Measurements from ENCODE around the gene EMILIN1. TPM values are rescaled to one million over a fixed set of nuclear protein-coding genes. Genes with fewer than 3 reads are reported as not detected.

Gene EMILIN1
- polyA plus RNA-seq, 2 donors, result 10.7 to 12.1 TPM

DNA sequence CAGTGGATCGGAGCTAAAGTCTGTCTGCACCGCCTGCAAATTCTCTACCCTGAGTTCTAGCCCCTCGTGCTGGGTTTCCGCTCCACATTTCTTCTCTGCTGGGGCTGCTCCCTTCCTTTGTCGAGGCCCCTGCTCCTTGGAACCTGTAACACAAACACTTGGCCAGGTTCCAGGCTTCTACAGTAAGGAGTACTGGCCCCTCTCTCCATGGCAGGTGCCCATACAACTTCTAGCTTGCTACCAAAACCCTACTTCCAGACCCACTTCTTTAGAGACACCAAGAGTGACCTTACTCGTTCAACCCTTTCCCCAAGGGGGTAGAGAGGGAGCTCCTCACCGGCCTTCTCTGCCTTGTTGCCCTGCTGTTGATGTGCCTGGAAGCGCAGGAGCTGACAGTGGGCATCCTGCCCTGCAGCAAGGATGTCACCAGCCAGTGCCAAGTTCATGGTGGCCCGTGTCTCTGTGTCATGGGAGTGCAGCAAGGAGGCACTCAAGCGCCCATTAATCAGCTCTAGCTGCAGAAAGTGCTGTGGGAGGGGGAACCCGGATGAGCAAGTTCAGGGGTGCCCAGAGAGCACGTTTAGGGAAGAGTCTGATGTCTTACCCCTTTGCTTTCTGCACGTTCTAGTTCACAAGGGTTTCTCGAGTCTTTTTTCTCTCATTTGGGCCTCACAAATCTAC is 54.9 kb downstream of the EMILIN1 start:
- Histone ChIP-seq H3K36me3 (ENCODE audit: control insufficient read depth in 2 of 2, insufficient read depth in 2 of 2, low read length in 1 of 2) (peaks cover 2 to 25% of the 10 kb centered on the region in 2 donors), H3K4me3 (ENCODE audit: low read depth in 1 of 2, low read length in 2 of 2) (peak overlapping the region; percentile 85 to 88), H3K4me1 (ENCODE audit: control insufficient read depth in 2 of 2, insufficient read depth in 2 of 2, low read length in 1 of 2) (peaks cover 2 to 8% of the 10 kb centered on the region in 2 donors), H3K27me3 (ENCODE audit: control insufficient read depth in 1 of 2, insufficient read depth in 2 of 2, low read length in 2 of 2) (no peaks in the 10 kb centered on the region), H3K9me3 (ENCODE audit: control insufficient read depth in 2 of 2, insufficient read depth in 1 of 2, low read depth in 1 of 2, low read length in 1 of 2) (no peaks in the 10 kb centered on the region), H3K27ac (ENCODE audit: low read depth in 2 of 2, low read length in 1 of 2) (peak overlapping the region in 1 of 2 donors; percentile 6)
- 38% methylated on average over 14 of the region's 14 CpGs for WGBS, 2 donors

DNA sequence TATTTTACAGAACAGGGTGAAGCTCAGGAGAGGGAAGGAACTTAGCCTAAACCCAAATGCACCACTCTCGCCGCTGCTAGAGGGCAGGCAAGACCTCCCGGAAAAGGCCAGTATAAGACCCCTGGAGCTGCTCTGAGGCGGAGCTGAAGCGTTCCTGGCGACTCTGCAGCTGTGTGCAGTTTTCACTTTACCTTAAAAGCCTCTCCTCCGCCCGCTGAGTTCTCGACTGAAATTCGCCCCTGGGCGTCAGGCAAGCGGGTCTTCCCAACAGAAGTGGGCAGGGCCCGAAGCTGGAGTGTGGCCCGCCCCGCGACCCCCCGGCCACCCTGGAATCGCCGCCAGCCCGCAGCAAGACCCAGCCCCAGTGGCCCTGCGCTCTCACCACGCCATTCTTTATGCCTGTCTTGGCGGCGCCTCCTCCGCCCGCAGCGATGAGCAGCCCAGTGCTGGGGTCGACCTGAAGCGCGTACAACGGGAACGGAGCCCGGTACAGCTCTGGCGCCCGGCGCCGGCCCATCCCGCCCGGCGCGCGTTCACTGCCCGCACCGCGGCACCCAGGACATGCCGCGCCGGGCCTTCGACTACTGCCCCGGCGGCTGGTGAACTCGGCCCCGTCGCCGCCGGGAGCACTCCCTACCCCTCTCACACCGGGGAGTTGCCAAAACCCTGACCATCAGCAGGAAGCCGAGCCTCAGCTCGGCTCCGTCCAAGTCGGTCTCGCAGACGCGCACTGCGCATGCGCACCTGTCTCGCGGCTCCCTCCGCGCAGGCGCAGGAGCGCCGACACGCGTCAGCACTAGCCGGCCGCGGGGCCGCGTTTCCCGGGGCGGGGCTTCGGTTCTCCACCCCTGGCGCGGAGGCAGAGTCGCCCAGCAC is 55.7 kb downstream of the EMILIN1 start, which contains the start of gene PREB:
Gene PREB (minus strand): TSS at position 732 of the 876 bp plus-strand sequence. CDS start 215 bp downstream, at position 517.
- 1% methylated on average over 77 to 86 of the region's 86 CpGs for WGBS, 2 donors
- no peaks in the 10 kb centered on the region for H3K9me3 ChIP-seq (ENCODE audit: control insufficient read depth in 2 of 2, insufficient read depth in 1 of 2, low read depth in 1 of 2, low read length in 1 of 2)
- H3K27ac ChIP-seq (ENCODE audit: low read depth in 2 of 2, low read length in 1 of 2), result peak within 1 kb of the TSS; percentile 82 to 86

DNA sequence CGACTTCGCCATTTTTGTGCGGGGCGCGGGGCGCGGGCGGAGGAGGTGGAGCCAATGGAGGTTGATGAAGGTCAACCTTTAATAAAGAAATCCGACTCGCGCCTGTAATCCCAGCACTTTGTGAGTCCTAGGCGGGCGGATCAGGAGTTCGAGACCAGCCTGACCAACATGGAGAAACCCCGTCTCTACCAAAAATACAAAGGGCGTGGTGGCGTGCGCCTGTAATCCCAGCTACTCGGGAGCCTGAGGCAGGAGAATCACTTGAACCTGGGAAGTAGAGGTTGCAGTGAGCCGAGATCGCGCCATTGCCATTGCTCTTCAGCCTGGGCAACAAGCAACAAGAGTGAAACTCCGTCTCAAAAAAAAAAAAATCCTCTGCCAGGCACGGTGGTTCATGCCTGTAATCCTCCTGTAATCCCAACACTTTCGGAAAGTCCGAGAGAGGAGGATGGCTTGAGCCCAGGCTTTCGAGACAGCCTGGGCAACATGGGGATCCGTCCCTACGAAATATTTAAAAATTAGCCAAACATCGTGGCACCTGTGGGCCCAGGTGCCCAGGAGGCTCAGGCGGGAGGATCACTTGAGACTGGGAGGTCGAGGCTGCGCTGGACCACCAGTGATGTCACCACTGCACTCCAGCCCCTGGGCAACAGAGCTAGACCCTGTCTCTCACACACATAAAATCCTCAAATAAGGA is 56.5 kb downstream of the EMILIN1 start:
- Histone ChIP-seq H3K36me3 (ENCODE audit: control insufficient read depth in 2 of 2, insufficient read depth in 2 of 2, low read length in 1 of 2) (peaks cover 2 to 25% of the 10 kb centered on the region in 2 donors), H3K9me3 (ENCODE audit: control insufficient read depth in 2 of 2, insufficient read depth in 1 of 2, low read depth in 1 of 2, low read length in 1 of 2) (no peaks in the 10 kb centered on the region), H3K4me3 (ENCODE audit: low read depth in 1 of 2, low read length in 2 of 2) (peak overlapping the region; percentile 6 to 85), H3K27ac (ENCODE audit: low read depth in 2 of 2, low read length in 1 of 2) (peak overlapping the region in 1 of 2 donors; percentile 36), H3K27me3 (ENCODE audit: control insufficient read depth in 1 of 2, insufficient read depth in 2 of 2, low read length in 2 of 2) (no peaks in the 10 kb centered on the region), H3K4me1 (ENCODE audit: control insufficient read depth in 2 of 2, insufficient read depth in 2 of 2, low read length in 1 of 2) (peaks cover 2 to 8% of the 10 kb centered on the region in 2 donors)
- 51 to 52% methylated on average over 33 of the region's 33 CpGs for WGBS, 2 donors

More for the DNA sequence above, 55.7 kb downstream of the EMILIN1 start, which contains the start of gene PREB:
- H3K4me1 ChIP-seq (ENCODE audit: control insufficient read depth in 2 of 2, insufficient read depth in 2 of 2, low read length in 1 of 2), result peaks cover 2 to 8% of the 10 kb centered on the region in 2 donors
- peaks cover 2 to 25% of the 10 kb centered on the region in 2 donors for H3K36me3 ChIP-seq (ENCODE audit: control insufficient read depth in 2 of 2, insufficient read depth in 2 of 2, low read length in 1 of 2)
- H3K4me3 ChIP-seq (ENCODE audit: low read depth in 1 of 2, low read length in 2 of 2), result peak within 1 kb of the TSS; percentile 85 to 88
- no peaks in the 10 kb centered on the region for H3K27me3 ChIP-seq (ENCODE audit: control insufficient read depth in 1 of 2, insufficient read depth in 2 of 2, low read length in 2 of 2)

DNA sequence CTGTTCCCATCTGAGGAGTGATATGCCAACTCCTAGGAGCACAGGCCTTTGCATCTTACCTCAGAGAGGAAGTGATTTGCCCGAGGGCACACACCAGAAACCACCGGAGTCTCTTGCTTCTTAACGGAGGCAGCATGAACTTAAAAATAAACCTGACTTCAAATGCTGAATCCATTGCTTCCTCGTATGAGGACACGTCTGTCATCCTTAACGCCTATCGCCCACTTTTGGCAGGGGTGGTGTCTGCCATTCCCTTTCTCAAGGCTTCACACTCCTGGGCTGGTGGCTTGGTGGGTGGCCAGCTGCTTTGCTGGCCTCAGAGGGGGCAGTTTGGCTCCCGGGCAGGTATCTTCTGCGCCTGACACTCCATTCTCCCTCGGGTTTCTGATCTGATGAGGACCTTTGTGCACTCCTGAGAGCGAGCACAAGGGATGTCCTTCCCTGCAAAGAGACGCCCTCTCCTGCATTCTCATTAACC is 57.1 kb downstream of the EMILIN1 start:
- Histone ChIP-seq H3K27me3 (ENCODE audit: control insufficient read depth in 1 of 2, insufficient read depth in 2 of 2, low read length in 2 of 2) (no peaks in the 10 kb centered on the region), H3K36me3 (ENCODE audit: control insufficient read depth in 2 of 2, insufficient read depth in 2 of 2, low read length in 1 of 2) (peaks cover 2 to 20% of the 10 kb centered on the region in 2 donors), H3K4me1 (ENCODE audit: control insufficient read depth in 2 of 2, insufficient read depth in 2 of 2, low read length in 1 of 2) (peaks cover 2 to 8% of the 10 kb centered on the region in 2 donors), H3K27ac (ENCODE audit: low read depth in 2 of 2, low read length in 1 of 2) (no peak overlapping the region), H3K4me3 (ENCODE audit: low read depth in 1 of 2, low read length in 2 of 2) (no peak overlapping the region), H3K9me3 (ENCODE audit: control insufficient read depth in 2 of 2, insufficient read depth in 1 of 2, low read depth in 1 of 2, low read length in 1 of 2) (no peaks in the 10 kb centered on the region)
- 83 to 84% methylated on average over 12 of the region's 12 CpGs for WGBS, 2 donors

Other genes with a start within 250 kb of the EMILIN1 start
- not detected for gene DPYSL5, start 230.5 kb upstream of the EMILIN1 start, polyA plus RNA-seq
- 10 to 100 TPM in 1 of 2 donors, 1 to 10 TPM in 1; 7.4 to 13.4 TPM for gene MAPRE3, start 108.0 kb upstream of the EMILIN1 start, polyA plus RNA-seq
- 10 to 100 TPM; 29.0 to 35.2 TPM for gene TMEM214, start 45.6 kb upstream of the EMILIN1 start, polyA plus RNA-seq
- gene AGBL5, start 26.9 kb upstream of the EMILIN1 start, polyA plus RNA-seq, result 10 to 100 TPM in 1 of 2 donors, 1 to 10 TPM in 1; 7.6 to 10.6 TPM
- gene OST4, start 7.0 kb upstream of the EMILIN1 start, polyA plus RNA-seq, result 100 to 1,000 TPM; 203 to 358 TPM
- 1 to 10 TPM; 2.2 to 3.3 TPM for gene KHK, start 8.2 kb downstream of the EMILIN1 start, polyA plus RNA-seq
- 1 to 10 TPM; 2.4 to 3.4 TPM for gene CGREF1, start 40.5 kb downstream of the EMILIN1 start, polyA plus RNA-seq
- under 1 TPM; 0.08 to 0.31 TPM for gene ABHD1, start 45.2 kb downstream of the EMILIN1 start, polyA plus RNA-seq
- gene PREB, start 56.0 kb downstream of the EMILIN1 start, polyA plus RNA-seq, result 10 to 100 TPM; 24.1 to 29.7 TPM
- not detected for gene PRR30, start 60.8 kb downstream of the EMILIN1 start, polyA plus RNA-seq
- gene TCF23, start 70.4 kb downstream of the EMILIN1 start, polyA plus RNA-seq, result under 1 TPM in 1 of 2 donors, not detected in 1; 0.02 TPM
- gene ATRAID, start 133.4 kb downstream of the EMILIN1 start, polyA plus RNA-seq, result 10 to 100 TPM; 66.2 to 92.7 TPM
- gene SLC5A6, start 133.7 kb downstream of the EMILIN1 start, polyA plus RNA-seq, result 10 to 100 TPM; 11.4 to 13.5 TPM
- gene CAD, start 138.8 kb downstream of the EMILIN1 start, polyA plus RNA-seq, result 10 to 100 TPM; 16.8 to 18.3 TPM
- under 1 TPM; 0.08 to 0.09 TPM for gene SLC30A3, start 184.4 kb downstream of the EMILIN1 start, polyA plus RNA-seq
- gene DNAJC5G, start 196.8 kb downstream of the EMILIN1 start, polyA plus RNA-seq, result under 1 TPM; 0.05 to 0.14 TPM
- gene TRIM54, start 203.8 kb downstream of the EMILIN1 start, polyA plus RNA-seq, result under 1 TPM; 0.05 to 0.18 TPM
- 1 to 10 TPM in 1 of 2 donors, under 1 TPM in 1; 0.41 to 1.1 TPM for gene UCN, start 229.8 kb downstream of the EMILIN1 start, polyA plus RNA-seq
- 10 to 100 TPM; 44.9 to 71.2 TPM for gene MPV17, start 244.5 kb downstream of the EMILIN1 start, polyA plus RNA-seq